NT2/D1 (cell line): ENCODE measurements around the gene GFRA1.

Source experiments
- SUZ12 ChIP-seq: IDR thresholded peaks from 2 replicates; pipeline ENCODE4 v1.6.1; 2011; ENCODE audit not compliant: insufficient read length, insufficient read depth; ENCODE audit errors: extremely low read depth
- ZNF274 ChIP-seq: IDR thresholded peaks from 2 replicates; pipeline ENCODE4 v1.6.1; 2011; ENCODE audit warnings: mild to moderate bottlenecking, low read depth, low read length

- no peak for TF ChIP-seq SUZ12
- TF ChIP-seq ZNF274: no peak
Observed at GRCh38 chr10:116286626-116287200, 13.7 kb upstream of the GFRA1 start.
